Osteocyte (in vitro differentiated cells): ENCODE measurements around the gene ZIC1. TPM values are rescaled to one million over a fixed set of nuclear protein-coding genes. Genes with fewer than 3 reads are reported as not detected.

Experiments
- DNase-seq: peaks from one replicate; pipeline ENCODE4 v3.0.0; 2021; ENCODE audit warnings: mixed read lengths; ENCODE audit not compliant: unreplicated experiment; ENCODE audit errors: extremely low spot score
- H3K27ac Mint-ChIP-seq: one replicate; pipeline ENCODE4 v1.8.0; 2021; ENCODE audit warnings: mild to moderate bottlenecking, mixed read lengths; ENCODE audit not compliant: unreplicated experiment
- H3K27me3 Mint-ChIP-seq: one replicate; pipeline ENCODE4 v1.8.0; 2021; ENCODE audit warnings: mixed read lengths; ENCODE audit not compliant: unreplicated experiment
- H3K36me3 Mint-ChIP-seq: one replicate; pipeline ENCODE4 v1.8.0; 2021; ENCODE audit warnings: mixed read lengths; ENCODE audit not compliant: unreplicated experiment
- H3K4me1 Mint-ChIP-seq: one replicate; pipeline ENCODE4 v1.8.0; 2021; ENCODE audit warnings: mixed read lengths; ENCODE audit not compliant: unreplicated experiment
- H3K4me3 Mint-ChIP-seq: one replicate; pipeline ENCODE4 v1.8.0; 2021; ENCODE audit warnings: mild to moderate bottlenecking, moderate library complexity, mixed read lengths; ENCODE audit not compliant: unreplicated experiment
- H3K9me3 Mint-ChIP-seq: one replicate; pipeline ENCODE4 v1.8.0; 2021; ENCODE audit warnings: mixed read lengths; ENCODE audit not compliant: unreplicated experiment
- CTCF ChIP-seq: fragments of 200-600 bp; sonication (generic); IDR thresholded peaks from 2 replicates; pipeline ENCODE4 v1.5.0; 2021; ENCODE audit warnings: antibody characterized with exemption, mild to moderate bottlenecking, moderate library complexity
- total RNA-seq: library from RNA; stranded (reverse); gene quantifications from 2 replicates; pipeline ENCODE4 v1.2.1, GENCODE V29; 2021

The ZIC1 gene
- total RNA-seq, 1 donor from 2014 or later: 89.9 TPM

GRCh38 chr3:147369231-147369630 is 39.9 kb upstream of the ZIC1 start:
- Mint-ChIP-seq H3K27ac (no peak overlapping the region), H3K4me3 (peak overlapping the region; percentile 75), H3K4me1 (peaks cover 24% of the 10 kb centered on the region), H3K9me3 (no peaks in the 10 kb centered on the region), H3K36me3 (peaks cover 2% of the 10 kb centered on the region), H3K27me3 (peaks cover 93% of the 10 kb centered on the region)
- no peak for TF ChIP-seq CTCF
- DNase-seq: no peak

GRCh38 chr3:147369661-147370123 is 39.5 kb upstream of the ZIC1 start:
- Mint-ChIP-seq H3K4me1 (peaks cover 24% of the 10 kb centered on the region), H3K4me3 (peak overlapping the region; percentile 75), H3K27ac (no peak overlapping the region), H3K27me3 (peaks cover 88% of the 10 kb centered on the region), H3K9me3 (no peaks in the 10 kb centered on the region), H3K36me3 (peaks cover 2% of the 10 kb centered on the region)
- TF ChIP-seq CTCF: no peak
- no peak for DNase-seq

GRCh38 chr3:147370349-147370748 is 38.8 kb upstream of the ZIC1 start:
- TF ChIP-seq CTCF: no peak
- H3K4me3 Mint-ChIP-seq: peak overlapping the region; percentile 75
- H3K9me3 Mint-ChIP-seq: no peaks in the 10 kb centered on the region
- no peak for DNase-seq
- peaks cover 2% of the 10 kb centered on the region for H3K36me3 Mint-ChIP-seq
- H3K4me1 Mint-ChIP-seq: peaks cover 24% of the 10 kb centered on the region
- H3K27ac Mint-ChIP-seq: no peak overlapping the region
- peaks cover 85% of the 10 kb centered on the region for H3K27me3 Mint-ChIP-seq

GRCh38 chr3:147371140-147371539 is 38.0 kb upstream of the ZIC1 start:
- Mint-ChIP-seq H3K9me3 (no peaks in the 10 kb centered on the region), H3K4me3 (no peak overlapping the region), H3K4me1 (peaks cover 24% of the 10 kb centered on the region), H3K36me3 (peaks cover 2% of the 10 kb centered on the region), H3K27ac (no peak overlapping the region), H3K27me3 (peaks cover 77% of the 10 kb centered on the region)
- TF ChIP-seq CTCF: no peak
- no peak for DNase-seq

- H3K4me1 Mint-ChIP-seq: peaks cover 24% of the 10 kb centered on the region
- H3K36me3 Mint-ChIP-seq: peaks cover 2% of the 10 kb centered on the region
- no peak overlapping the region for H3K27ac Mint-ChIP-seq
- H3K9me3 Mint-ChIP-seq: no peaks in the 10 kb centered on the region
- no peak for TF ChIP-seq CTCF
- no peak for DNase-seq
- no peak overlapping the region for H3K4me3 Mint-ChIP-seq
- peaks cover 72% of the 10 kb centered on the region for H3K27me3 Mint-ChIP-seq
Observed at GRCh38 chr3:147371771-147372340, 37.3 kb upstream of the ZIC1 start.
